Smooth muscle cell of the brain vasculature (primary cell): ENCODE measurements around the gene UAP1.

Experiments used
- DNase-seq: peaks from one replicate; pipeline ENCODE4 v3.0.0-alpha.2; 2012; ENCODE audit warnings: low read depth, low spot score

The UAP1 gene

DNA sequence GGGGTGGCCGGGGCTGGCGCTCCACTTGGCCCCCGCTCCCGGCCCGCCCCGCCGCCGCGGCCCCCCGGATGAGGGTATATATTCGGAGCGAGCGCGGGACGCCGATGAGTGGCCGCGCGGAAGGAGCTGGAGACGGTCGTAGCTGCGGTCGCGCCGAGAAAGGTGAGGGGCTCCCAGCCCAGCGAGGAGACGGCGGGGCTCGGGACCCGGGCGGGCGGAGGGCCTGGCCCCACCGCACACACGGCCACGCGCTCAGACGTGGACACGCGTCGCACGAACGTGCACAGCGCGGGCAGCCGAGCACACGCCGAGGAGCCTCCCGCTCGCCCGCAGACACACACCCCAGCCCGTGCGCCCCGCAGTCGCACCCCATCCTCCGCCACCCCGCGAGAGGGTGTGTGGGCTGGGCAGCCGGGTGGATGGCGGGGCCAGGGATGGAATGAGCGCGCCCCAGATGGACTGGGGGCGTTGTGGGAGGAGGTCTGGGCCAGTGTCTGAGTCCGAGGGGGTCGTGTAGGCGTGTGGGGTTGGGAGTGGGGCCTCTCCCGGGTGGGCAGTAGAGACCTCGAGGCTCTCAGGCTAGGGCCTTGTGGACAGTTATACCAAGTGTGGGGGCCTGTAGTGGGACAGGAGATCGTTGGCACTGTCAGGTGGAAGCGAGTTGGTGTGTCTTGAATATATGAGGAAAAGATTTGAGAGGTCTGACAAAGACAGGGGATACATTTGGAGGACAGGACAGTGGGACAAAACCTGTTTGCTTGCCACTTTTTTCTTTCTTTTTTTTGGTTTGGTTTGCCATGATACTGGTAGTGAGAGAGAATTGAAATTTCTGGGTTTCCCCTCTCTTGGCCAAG, at the start of gene UAP1:
TSS of gene UAP1 (plus strand) at position 107 of the 854 bp plus-strand sequence. CDS start 4,347 bp downstream, outside the sequence.
- DNase-seq, result no peak

DNA sequence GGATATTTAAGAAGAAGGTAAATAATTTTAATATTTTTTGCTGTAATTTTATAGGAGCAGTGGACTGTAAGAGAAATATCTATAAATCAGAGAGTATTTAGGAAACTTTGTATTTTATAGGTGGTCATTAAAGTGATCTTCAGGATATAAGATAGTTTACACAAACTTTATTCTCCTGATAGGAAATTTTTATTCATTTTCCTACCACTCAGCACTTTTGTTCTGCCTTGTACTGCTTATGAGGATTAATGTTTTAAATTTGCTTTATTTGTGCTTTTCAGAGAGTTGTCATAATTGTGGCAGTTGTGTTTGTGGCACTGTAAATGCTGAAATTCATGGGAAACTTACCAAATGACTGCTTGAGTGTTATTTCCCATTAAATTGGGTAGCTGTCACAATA, 34.2 kb upstream of the UAP1 start:
- DNase-seq, result no peak

DNA sequence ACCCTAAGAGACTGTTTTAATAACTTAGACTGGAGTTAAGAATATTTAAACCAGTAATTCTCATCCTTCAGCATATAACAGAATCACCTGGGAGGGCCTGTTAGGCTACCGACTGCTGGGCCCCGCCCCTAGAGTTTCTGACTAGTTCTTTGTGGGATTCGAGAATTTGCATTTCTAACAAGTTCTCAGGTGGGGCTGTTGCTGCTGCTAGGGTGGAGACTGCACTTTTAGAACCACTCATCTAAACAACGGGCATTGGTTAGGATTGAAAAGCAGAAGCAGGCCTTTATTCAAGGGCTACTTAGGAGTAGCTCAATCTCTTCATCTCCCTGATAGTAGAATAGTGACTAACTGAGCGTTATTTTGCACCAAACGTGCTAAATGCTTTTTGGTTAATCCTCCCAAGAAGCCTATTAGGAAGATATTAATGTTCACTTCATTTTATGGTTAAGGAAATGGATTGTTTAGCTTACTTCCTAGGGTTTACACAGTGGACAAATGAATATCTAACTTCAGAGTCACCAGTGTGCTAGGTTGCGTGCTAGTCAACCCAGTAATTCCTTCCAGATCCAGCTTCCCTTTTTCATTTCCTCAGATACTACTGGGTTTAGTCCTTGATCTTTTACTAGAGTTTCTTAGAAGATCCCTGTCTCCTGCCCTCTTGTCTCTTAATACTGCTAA, 31.1 kb upstream of the UAP1 start:
- DNase-seq, result no peak

DNA sequence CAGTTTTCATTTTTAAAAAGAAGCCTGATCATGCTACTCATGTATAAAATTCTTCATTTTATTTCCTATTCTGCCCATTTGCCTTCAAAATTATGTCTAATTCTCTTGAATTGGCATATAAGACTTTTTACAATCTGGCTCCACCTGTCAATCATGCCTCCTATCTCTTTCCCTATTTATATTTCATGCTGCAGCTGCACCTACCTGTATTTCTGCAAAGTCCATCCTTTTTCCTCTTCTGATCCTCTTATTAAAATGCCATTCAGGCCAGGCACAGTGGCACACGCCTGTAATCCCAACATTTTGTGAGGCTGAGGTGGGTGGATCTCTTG, 30.6 kb upstream of the UAP1 start:
- DNase-seq, result no peak

DNA sequence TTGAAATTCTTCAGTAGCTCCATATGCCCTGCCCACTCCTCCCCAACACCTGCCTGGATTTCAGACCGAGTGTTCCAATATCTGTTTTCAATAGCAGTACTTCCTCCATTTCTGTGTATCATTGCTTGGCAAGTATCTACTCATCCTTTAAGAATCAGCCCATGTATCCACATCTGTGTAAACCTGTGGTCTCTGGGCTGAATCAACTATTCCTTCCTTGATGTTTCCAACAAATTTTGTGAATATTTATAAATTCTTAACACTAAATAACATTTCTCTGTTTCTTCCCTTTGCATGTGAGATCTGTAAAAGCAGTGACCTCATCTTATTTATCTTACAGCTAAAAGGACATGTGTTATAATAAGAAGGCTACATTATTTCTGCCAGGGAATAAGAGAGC, 26.0 kb upstream of the UAP1 start:
- DNase-seq, result no peak

DNA sequence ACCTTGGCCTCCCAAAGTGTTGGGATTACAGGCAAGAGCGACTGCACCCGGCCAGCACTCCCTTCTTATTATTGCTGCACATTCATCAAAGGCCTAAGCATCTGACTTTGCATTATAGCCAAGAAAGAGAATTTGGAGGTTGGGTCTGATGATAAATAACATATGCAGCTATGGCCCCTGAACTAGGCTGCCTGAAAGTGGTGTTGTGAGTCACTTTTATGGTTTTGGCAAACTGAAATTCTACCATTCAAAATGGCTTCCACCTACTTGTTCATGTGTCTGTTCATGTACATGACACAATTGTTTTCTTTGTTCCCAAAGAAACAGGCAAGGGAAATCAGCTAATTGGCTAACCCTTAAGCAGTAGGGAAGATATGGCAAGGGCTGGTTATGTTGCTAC, 25.0 kb upstream of the UAP1 start:
- no peak for DNase-seq

DNA sequence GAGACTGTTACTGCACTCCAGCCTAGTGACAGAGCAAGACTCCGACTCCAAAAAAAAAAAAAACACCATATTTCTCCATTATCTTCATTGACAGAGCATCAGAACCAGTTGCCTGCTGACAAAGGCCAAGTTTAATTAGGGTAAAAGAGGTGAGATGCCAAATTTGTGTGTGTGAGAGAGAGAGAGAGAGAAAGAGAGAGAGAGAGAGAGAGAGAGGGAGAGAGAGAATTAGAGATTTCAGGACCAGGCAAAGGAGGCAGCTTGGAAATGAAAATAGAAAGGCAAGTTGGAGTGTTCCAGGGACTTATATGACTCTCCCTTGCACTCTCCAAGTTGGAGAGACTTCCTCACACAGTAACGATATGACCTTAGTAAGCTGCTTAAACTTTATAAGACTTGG, 24.3 kb upstream of the UAP1 start:
- no peak for DNase-seq

DNA sequence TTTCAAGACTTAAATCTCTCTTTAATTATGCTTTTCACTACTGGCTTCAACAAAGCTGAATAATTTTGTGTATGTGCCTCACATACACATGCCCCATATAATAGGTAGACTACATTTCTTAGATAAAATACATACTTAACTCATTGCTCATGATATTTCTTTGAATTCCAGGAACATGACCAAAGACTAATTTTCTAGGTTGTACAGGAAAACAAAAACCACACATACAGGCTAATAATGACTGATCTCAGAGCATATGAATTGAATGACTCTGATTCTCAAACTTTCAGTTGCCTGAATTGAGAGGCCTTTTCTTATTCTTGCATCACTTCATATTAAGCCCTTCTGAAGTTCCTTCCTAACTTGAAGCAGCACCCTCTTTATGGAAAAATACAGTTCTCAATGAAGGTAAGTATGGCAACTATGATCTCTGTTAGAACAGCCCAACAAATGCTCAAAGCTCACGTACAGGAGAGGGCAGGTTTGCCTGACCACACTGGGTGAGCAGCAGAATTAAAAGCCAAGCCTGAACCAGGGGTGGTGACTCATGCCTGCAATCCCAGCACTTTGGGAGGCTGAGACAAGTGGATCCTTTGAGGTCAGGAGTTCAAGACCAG, 22.6 kb upstream of the UAP1 start:
- no peak for DNase-seq

DNA sequence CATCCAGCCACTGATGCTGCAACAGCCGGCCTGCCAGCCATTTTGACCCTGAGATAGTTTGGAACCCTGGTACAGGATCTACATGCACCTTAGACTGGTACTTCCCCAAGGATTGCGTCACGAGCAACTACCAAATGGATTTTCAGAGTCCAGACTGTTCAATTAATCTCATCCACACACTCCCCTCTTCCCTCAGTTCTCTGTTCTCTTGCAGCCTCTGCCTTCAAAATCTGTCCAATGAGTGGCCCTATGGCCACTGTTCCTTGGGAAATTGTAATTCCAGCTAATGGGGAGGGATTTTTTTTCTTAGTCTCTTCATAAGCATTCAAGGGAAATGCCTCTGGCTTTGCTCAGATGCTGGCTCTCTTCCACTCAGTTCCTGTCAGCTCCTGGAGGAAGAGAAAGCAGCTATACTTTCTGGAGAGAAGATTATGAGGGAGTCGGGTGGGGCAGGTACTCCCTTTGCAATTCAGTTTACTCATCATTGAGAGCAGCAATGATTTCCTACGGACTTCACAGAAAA, 19.8 kb upstream of the UAP1 start:
- peak; percentile 47 for DNase-seq

DNA sequence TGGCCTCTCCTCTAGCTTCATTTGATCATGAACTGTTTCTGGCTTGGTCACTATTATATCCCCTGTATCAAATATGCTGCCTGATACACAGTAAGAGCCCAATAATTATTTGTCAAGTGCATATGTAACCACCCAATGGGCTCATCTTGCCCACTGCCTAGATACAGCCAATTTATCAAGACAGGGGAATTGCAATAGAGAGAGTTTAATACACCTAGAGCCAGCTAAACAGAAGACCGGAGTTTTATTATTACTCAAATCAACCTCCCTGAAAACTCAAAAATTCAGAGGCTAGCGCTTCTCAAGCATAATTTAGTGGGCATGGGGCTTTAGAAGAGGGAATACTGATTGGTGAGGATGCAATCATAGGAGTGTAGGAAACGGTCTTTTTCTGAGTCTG, 18.3 kb upstream of the UAP1 start:
- DNase-seq, result no peak

DNA sequence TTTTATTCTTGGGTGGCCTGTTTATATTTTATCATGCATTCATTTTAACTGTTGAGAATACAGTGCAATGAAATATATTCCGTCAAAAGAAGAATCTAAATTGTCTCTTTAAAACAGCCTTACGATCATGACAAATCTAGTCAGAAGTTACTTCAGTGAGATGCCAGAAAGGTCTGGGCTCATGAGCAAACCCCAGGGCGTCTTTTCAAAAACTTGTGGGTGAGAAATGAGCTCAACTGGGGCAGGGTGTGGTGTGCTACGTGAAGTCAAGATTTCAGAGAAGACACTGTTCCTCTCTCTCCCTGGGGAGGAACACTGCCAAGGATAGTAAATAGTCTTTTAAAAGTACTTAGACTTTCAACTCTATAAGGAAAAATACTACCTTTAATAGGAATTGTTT, 13.4 kb upstream of the UAP1 start:
- no peak for DNase-seq

DNA sequence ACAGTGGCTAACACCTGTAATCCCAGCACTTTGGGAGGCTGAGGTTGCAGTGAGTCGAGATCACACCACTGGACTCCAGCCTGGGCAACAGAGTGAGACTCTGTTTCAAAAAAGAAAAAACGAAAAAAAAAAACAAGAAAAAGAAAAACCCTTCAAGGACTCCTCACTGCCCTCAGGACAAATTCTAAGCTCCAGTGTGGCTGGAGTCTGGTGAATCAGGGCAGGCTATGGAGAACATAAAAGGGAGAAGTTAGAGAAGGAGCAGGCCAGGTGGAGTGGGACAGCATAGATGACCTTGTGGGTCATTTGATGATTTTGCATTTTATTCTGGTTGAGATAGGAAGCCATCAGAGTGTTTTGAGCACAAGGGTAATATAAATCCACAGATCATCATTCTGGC, 12.5 kb upstream of the UAP1 start:
- no peak for DNase-seq

DNA sequence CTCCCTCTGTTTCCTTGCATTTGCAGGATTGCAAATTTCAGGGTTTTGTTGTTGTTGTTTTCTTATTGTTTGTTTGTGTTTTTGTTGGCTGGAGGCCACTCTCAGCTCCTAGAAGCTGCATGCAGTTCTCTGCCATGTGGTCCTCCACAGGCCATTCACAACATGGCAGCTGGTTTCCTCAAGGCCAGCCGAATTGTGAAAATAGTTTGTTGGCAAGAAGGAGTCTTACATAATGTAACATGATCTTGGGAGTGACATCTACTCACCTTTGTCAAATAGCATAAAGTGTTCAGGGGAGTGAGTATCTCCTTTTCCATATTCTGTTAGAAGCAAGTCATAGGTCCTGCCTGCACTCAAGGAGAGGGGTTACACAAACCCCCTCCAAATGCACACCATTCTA, 10.6 kb upstream of the UAP1 start:
- DNase-seq, result no peak

DNA sequence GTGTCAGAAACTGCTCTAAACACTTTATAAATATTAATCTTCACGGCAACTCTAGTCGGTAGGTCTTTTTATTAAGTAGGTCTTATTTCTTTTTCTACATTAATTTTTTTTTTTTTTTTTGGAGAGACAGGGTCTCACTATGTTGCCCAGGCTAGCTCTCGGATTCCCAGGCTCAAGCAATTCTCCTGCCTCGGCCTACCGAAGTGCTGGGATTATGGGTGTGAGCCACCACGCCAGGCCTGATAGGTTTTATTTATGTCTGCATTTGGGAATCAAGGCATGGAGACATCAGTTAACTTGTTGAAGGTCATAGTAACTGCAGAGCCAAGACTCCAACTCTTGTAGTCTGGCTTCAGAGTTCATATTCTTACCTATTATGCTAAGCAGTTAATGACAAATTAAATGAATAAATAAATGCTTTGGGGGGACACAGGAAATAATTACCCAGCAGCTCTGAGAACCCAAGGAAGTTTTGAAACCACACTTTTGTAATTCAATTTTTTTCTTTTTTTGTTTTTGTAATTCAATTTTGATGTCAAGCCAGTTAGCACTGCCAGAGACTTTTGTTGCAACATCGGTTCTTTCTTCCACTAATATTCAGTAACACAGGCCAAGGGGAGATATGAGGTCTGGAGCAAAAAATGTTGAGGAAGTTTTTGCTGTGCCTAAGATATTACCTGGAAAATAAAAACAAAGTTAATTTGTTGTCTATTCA, 9.4 kb upstream of the UAP1 start:
- no peak for DNase-seq

DNA sequence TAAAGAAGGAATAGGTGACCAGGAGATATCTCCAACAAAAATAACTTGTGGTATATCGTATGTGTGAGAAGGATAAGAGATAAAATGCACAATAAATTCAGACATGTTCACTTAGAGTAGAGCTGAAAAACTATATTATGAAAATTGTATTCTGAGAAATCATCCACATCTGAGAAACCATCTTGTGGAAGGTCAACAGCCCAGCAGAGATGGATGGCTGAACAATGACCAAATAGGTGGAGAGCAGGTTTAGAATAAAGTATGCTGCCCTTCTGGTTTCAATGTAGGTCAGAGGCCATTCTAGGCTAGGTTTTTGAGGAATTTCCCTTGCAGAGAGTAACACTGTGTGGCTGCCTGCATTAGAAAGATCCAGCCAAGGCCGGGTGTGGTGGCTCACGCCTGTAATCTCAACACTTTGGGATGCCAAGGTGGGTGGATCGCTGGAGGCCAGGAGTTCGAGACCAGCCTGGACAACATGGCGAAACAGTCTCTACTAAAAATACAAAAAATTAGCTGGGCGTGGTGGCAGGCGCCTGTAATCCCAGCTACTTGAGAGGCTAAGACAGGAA, 8.8 kb upstream of the UAP1 start:
- no peak for DNase-seq

DNA sequence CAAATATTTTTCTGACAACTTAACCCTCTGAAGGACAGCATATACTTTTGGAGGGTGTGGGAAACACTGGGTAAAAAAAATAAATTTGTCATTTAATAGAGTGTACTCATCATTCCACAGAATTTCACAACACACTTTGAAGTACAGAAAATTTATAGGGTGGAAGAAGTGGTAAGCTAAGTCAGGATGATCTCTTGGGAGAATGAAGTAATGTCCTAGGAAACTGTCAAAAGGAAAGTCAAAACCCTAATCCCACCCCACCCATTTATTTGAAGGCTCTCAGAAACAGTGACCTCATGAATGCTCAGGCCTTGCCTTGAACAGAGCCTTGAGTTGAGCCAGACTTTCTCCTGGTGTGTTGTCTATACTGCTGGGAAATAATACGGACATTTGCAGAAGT, 7.3 kb upstream of the UAP1 start:
- DNase-seq, result no peak

DNA sequence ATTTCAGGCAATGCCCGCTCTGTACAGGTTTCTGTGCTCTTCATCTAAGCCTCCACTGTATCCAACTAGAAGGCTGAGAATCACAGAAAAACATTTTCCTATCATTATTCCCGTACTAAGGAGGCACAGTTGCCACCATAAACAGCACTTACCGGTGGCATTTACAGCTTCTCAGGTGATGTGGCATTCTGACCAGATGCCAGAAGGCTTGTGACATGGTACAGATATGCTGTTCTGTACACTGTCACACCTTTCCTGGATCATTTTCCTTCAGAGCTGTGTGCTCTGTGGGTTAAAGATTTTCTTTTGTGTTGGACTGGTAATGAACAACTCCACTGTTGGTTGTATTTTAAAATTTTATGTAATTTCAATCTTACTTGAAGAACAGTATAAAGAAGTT, 4.0 kb upstream of the UAP1 start:
- no peak for DNase-seq

DNA sequence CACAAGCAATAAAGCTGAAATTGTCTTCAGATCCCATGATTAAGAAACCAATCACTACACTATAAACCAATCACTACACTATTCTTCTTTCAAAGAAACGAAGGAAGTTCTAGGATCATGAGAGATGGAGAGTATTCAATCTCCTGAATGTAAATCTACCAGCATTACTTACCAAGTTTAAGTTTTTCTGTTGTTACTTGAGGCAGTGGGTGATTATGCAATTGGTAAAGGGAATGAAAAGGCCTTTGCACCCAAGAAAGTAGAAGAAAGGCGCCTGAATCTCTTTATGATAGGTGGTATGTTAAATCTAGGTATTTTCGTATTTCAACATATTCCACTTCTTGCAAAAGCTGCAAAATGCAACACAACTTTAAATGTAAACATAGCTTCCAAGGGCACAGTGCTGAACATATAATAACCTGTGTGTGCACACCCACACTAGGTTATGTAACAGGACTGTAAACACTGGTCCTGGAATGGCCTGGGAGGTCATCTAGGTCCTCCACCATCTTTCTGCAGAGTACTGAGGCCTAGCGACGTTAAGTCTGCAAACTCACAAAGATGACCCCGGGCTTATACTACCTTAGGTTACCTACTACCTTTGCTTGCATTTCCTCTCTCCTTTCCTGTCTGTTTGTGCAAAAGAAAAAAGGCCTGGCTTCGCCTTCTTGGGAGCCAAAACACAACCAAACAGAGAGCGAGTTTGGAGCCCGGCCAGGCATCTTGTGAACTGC, 1.1 kb upstream of the UAP1 start:
- no peak for DNase-seq

DNA sequence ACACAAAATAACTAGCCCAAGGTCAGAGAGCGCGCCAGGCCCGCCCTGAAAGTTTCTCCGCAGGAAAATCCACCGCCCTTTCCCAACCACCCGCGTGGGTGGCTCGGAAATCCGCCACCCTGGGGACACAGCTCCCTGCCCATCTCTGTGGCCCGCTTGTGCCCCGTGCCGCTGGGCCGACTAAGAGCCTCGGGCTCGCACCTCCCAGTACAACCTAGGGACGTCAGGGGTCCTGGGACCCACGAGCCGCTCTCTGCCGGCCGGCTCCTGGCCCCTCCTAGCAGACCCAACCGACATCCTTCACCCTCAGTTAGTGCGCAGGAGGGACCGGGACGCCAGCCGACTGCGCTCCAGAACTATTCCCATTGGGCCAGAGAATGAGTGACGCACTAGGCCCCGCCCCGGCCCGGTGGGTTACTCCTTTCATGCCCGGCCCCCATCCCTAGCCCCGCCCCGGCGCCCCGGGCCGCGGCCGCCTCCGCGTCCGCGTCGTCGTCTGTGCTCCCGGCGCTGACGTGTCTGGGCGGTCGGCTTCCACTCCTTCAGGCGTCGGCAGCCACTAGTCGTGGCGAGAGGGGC, 396 bp upstream of the UAP1 start:
- peak; percentile 92 for DNase-seq

DNA sequence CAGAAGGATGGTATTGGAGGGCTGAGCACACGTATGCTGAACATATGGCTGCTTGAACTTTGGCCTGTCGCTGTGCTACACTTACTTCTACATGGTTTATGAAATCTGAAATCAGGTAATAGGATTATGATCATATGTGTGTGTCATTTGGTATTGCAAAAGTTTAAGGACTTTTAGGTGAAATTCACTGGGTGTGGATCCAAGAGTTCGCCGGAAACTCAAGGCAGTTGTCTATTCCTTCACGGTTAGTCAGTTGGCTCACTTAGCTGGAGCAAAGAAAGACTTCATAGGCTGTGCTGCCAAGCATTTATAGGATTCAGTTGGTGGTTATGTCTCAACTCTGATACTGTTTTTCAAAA, 927 bp downstream of the UAP1 start:
- DNase-seq, result no peak

DNA sequence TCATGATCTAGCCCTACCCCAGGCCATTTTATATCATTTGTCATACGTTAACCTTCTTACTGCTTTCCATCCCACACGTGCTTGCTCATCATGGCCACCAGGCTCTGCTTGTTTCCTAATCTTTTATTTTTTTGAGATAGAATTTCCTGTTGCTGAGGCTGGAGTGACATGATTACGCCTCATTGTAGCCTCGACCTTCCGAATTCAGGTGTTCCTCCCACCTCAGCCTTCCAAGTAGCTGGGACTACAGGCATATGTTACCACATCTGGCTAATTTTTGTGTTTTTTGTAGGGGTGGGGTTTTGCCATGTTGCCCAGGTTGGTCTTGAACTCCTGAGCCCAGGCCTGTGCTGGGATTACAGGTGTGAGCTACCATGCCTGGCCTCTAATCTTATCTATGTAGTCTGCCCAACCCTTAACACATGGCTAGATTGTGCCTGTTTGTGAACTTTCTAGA, 3.3 kb downstream of the UAP1 start:
- DNase-seq, result no peak
